ENCODE data around the gene CAMSAP2. TPM values are rescaled to one million over a fixed set of nuclear protein-coding genes. Genes with fewer than 3 reads are reported as not detected.

The CAMSAP2 gene
- total and polyA plus RNA-seq, 2 of the 8 experiments (the other 6 are each of a cell fraction or from before 2014, with no cell fraction given) = 4.2 to 27.6 TPM

- WGBS, 2 experiments (ENCODE audit: extremely low coverage in 1 of 2, insufficient coverage in 1 of 2, insufficient read length in 1 of 2, insufficient replicate concordance in 2 of 2, low coverage in 1 of 2, low lambda C conversion rate in 2 of 2, missing lambda C conversion rate in 1 of 2) = 95% methylated on average over 2 of the region's 2 CpGs; no CpG with 5 or more reads in 1 of the 2 experiments
- FAIRE-seq (no peak), DNase-seq (ENCODE audit: low read depth in 1 of 2, low spot score in 2 of 2) (no peak)
- Histone ChIP-seq H2AK5ac (ENCODE audit: low read depth, low read length) (no peak overlapping the region), H2BK20ac (ENCODE audit: low read length) (no peak overlapping the region), H4K20me1 (replicated peaks in 1 of 2; ENCODE audit: control insufficient read depth in 1 of 2, insufficient read depth in 2 of 2, low read length in 2 of 2) (peaks cover 0 to 5% of the 10 kb centered on the region in 2 experiments), H3K36me3 (ENCODE audit: control insufficient read depth in 2 of 4, insufficient read depth in 4 of 4, low read length in 3 of 4) (peaks cover 26 to 68% (median 41%) of the 10 kb centered on the region in 4 experiments; a peak in 7 of 8 replicates), H2BK15ac (ENCODE audit: low read length) (no peak overlapping the region), H3K27me3 (replicated peaks in 1 of 4; ENCODE audit: control insufficient read depth in 3 of 4, extremely low read depth in 1 of 4, insufficient read depth in 3 of 4, low read length in 3 of 4) (no peaks in the 10 kb centered on the region), H3K4me1 (replicated peaks in 1 of 4; ENCODE audit: control insufficient read depth in 3 of 4, insufficient read depth in 4 of 4, low read length in 3 of 4) (no peaks in the 10 kb centered on the region), H2AFZ (ENCODE audit: low read length) (no peak overlapping the region), H3K18ac (ENCODE audit: extremely low read depth, low read length) (no peak overlapping the region), H2BK12ac (ENCODE audit: low read depth, low read length) (no peak overlapping the region), H3K56ac (replicated peaks; ENCODE audit: insufficient read length, low read depth, low read length) (no peak overlapping the region), H3K27ac (ENCODE audit: low read depth, low read length) (no peak overlapping the region), H3K4me3 (ENCODE audit: extremely low read depth in 1 of 4, insufficient read depth in 2 of 4, low read depth in 3 of 4, low read length in 4 of 4) (no peak overlapping the region), H4K91ac (replicated peaks; ENCODE audit: insufficient read length, low read length) (no peak overlapping the region), H3K23ac (ENCODE audit: insufficient read length) (no peak overlapping the region), H2BK5ac (ENCODE audit: low read depth, low read length) (no peak overlapping the region), H3K9me3 (ENCODE audit: insufficient read depth in 2 of 2, low read depth in 1 of 2, low read length in 1 of 2) (no peaks in the 10 kb centered on the region), H2BK120ac (replicated peaks; ENCODE audit: low read depth, low read length) (no peak overlapping the region), H3K79me1 (ENCODE audit: low read depth, low read length) (no peaks in the 10 kb centered on the region), H3K4me2 (ENCODE audit: insufficient read depth in 1 of 2, low read depth in 2 of 2, low read length in 2 of 2) (no peak overlapping the region), H3K79me2 (ENCODE audit: control insufficient read depth in 1 of 2, insufficient read depth in 2 of 2, low read length in 2 of 2) (no peaks in the 10 kb centered on the region), H3K14ac (ENCODE audit: insufficient read length) (no peak overlapping the region), H3K23me2 (ENCODE audit: low read depth, low read length) (no peaks in the 10 kb centered on the region), H3K4ac (replicated peaks; ENCODE audit: insufficient read length, low read depth, low read length) (no peak overlapping the region), H4K5ac (ENCODE audit: insufficient read length, low read depth, low read length) (no peak overlapping the region), H3K9ac (replicated peaks in 1 of 4; ENCODE audit: extremely low read depth in 1 of 4, low read depth in 3 of 4, low read length in 3 of 4) (no peak overlapping the region), H4K8ac (ENCODE audit: extremely low read depth, insufficient read depth, low read length) (no peak overlapping the region)
- TF ChIP-seq CHD1 (IDR thresholded peaks at IDR 0.05; ENCODE audit: low read depth, low read length) (no peak), TEAD4 (IDR thresholded peaks at IDR 0.05; ENCODE audit: low read depth, low read length) (no peak)
- POLR2A ChIA-PET (ENCODE audit: partially characterized antibody) = interaction anchor here (2.0 to 15.2 kb wide), 2 partner anchors 10 to 13 kb away, joined by 7 to 208 read pairs; partner anchors contain the start of gene INAVA
- CTCF ChIA-PET (ENCODE audit: partially characterized antibody) = interaction anchor here (0.8 to 1.1 kb wide), 2 partner anchors 46 to 73 kb away, joined by 3 read pairs; no protein-coding TSS in a partner anchor
Measured at GRCh38 chr1:200906491-200906890, 167.8 kb downstream of the CAMSAP2 start.
